ENCODE results near the gene LEUTX.

DNA sequence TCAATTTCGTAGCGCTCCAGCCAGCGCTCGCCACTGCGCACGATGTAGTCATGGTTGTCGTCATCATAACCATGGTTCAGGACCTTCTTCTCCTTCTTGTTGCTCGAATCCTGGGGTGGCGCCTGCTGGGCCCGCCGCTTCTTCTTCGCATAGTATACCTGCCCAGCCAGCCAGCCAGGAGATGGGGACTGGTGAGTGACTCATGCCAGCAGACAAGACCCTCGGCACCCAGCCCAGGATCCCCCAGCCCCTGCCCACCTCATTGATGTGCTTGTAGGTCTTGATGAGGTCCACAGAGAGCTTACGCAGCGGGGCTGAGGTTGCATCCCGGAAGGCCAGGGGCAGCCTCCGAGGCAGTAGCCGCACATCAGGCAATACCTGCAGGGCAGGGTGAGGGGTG is 51.8 kb downstream of the LEUTX start:
- TF ChIP-seq EZH2 (IDR thresholded peaks at IDR 0.05; ENCODE audit: low read depth, unreplicated experiment) (no peak), POLR2AphosphoS5 (IDR thresholded peaks at IDR 0.05; ENCODE audit: low read depth) (no peak), CREB1 (CRISPR knock-in tag; IDR thresholded peaks at IDR 0.05; ENCODE audit: low read depth) (no peak), EZH2phosphoT487 (IDR thresholded peaks at IDR 0.05; ENCODE audit: unreplicated experiment) (no peak), JUNB (IDR thresholded peaks at IDR 0.05; ENCODE audit: unreplicated experiment) (no peak)
- TF ChIP-seq, protein P1, sequence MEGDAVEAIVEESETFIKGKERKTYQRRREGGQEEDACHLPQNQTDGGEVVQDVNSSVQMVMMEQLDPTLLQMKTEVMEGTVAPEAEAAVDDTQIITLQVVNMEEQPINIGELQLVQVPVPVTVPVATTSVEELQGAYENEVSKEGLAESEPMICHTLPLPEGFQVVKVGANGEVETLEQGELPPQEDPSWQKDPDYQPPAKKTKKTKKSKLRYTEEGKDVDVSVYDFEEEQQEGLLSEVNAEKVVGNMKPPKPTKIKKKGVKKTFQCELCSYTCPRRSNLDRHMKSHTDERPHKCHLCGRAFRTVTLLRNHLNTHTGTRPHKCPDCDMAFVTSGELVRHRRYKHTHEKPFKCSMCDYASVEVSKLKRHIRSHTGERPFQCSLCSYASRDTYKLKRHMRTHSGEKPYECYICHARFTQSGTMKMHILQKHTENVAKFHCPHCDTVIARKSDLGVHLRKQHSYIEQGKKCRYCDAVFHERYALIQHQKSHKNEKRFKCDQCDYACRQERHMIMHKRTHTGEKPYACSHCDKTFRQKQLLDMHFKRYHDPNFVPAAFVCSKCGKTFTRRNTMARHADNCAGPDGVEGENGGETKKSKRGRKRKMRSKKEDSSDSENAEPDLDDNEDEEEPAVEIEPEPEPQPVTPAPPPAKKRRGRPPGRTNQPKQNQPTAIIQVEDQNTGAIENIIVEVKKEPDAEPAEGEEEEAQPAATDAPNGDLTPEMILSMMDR (conservative IDR thresholded peaks at IDR 0.05; ENCODE audit: low read depth in 2 of 2), result no peak
- TF ChIP-seq, protein P2, sequence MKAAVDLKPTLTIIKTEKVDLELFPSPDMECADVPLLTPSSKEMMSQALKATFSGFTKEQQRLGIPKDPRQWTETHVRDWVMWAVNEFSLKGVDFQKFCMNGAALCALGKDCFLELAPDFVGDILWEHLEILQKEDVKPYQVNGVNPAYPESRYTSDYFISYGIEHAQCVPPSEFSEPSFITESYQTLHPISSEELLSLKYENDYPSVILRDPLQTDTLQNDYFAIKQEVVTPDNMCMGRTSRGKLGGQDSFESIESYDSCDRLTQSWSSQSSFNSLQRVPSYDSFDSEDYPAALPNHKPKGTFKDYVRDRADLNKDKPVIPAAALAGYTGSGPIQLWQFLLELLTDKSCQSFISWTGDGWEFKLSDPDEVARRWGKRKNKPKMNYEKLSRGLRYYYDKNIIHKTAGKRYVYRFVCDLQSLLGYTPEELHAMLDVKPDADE (IDR thresholded peaks at IDR 0.05), result no peak
